GM19452 (cell line): Measurements from ENCODE around the gene NPDC1.
"Not testable (repeated sequence)": the region's sequence is repeated elsewhere in the genome, so short reads cannot be mapped to it uniquely, and the experiment has no call there.

Experiments
- ATAC-seq: cut with Tn5 transposase; IDR thresholded peaks from one replicate; pipeline ENCODE4 v1.9.1; 2021; ENCODE audit not compliant: unreplicated experiment

Gene NPDC1

GRCh38 chr9:137041124-137041523 lies 4.9 kb downstream of the NPDC1 start:
- ATAC-seq, result no peak

GRCh38 chr9:137040568-137040967 lies 5.4 kb downstream of the NPDC1 start:
- ATAC-seq, result no peak

GRCh38 chr9:137039611-137040366 lies 6.2 kb downstream of the NPDC1 start:
- ATAC-seq, result no peak

- no peak for ATAC-seq
Observed at GRCh38 chr9:137038916-137039315, 7.1 kb downstream of the NPDC1 start.

GRCh38 chr9:137037483-137037882 lies 8.5 kb downstream of the NPDC1 start:
- no peak for ATAC-seq

- no peak for ATAC-seq
Observed at GRCh38 chr9:137037035-137037434, 8.9 kb downstream of the NPDC1 start.

- no peak for ATAC-seq
Observed at GRCh38 chr9:137035937-137036336, 10.0 kb downstream of the NPDC1 start.

- no peak for ATAC-seq
Observed at GRCh38 chr9:137035507-137035834, 10.5 kb downstream of the NPDC1 start.

- no peak for ATAC-seq
Observed at GRCh38 chr9:137034709-137035506, 11.1 kb downstream of the NPDC1 start.

GRCh38 chr9:137034039-137034708 lies 11.8 kb downstream of the NPDC1 start:
- ATAC-seq, result no peak

GRCh38 chr9:137033481-137033880 lies 12.5 kb downstream of the NPDC1 start:
- ATAC-seq, result not testable (repeated sequence)

GRCh38 chr9:137032858-137033257 lies 13.1 kb downstream of the NPDC1 start:
- ATAC-seq, result no peak

- ATAC-seq, result no peak
Observed at GRCh38 chr9:137031904-137032640, 13.9 kb downstream of the NPDC1 start, which contains the start of gene FUT7. FUT7 (minus strand) TSS chr9:137032088; CDS start chr9:137031991, 97 bp downstream.

- ATAC-seq, result no peak
Observed at GRCh38 chr9:137030538-137031527, 15.1 kb downstream of the NPDC1 start.

GRCh38 chr9:137030006-137030405 lies 16.0 kb downstream of the NPDC1 start:
- ATAC-seq, result no peak

- ATAC-seq, result no peak
Observed at GRCh38 chr9:137029058-137029936, 16.7 kb downstream of the NPDC1 start.

GRCh38 chr9:137028263-137029057 lies 17.5 kb downstream of the NPDC1 start:
- peak; percentile 37 for ATAC-seq
